HG03457 (cell line): ENCODE data around the gene RAB4B.
"Not testable (repeated sequence)": the region's sequence is repeated elsewhere in the genome, so short reads cannot be mapped to it uniquely, and the experiment has no call there.

ENCODE experiments used
- ATAC-seq: cut with Tn5 transposase; IDR thresholded peaks from one replicate; pipeline ENCODE4 v1.9.1; 2021; ENCODE audit warnings: moderate number of reproducible peaks; ENCODE audit not compliant: unreplicated experiment

The RAB4B gene

DNA sequence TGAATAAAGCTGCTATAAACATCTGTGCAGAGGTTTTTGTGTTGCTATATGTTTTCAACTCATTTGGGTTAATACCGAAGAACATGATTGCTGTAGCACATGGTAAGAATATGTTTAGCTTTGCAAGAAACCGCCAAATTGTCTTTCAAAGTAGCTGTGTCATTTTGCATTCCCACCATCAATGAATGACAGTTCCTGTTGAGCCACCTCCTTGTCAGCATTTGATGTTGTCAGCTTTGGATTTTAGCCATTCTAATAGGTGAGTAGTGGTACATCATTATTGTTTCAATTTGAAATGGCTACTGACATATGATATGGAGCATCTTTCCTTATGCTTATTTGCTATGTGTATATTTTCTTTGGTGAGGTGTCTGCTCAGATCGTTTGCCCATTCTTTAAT is 64.0 kb downstream of the RAB4B start:
- ATAC-seq = not testable (repeated sequence)

GRCh38 chr19:40842997-40843652 is 65.1 kb downstream of the RAB4B start:
- not testable (repeated sequence) for ATAC-seq

DNA sequence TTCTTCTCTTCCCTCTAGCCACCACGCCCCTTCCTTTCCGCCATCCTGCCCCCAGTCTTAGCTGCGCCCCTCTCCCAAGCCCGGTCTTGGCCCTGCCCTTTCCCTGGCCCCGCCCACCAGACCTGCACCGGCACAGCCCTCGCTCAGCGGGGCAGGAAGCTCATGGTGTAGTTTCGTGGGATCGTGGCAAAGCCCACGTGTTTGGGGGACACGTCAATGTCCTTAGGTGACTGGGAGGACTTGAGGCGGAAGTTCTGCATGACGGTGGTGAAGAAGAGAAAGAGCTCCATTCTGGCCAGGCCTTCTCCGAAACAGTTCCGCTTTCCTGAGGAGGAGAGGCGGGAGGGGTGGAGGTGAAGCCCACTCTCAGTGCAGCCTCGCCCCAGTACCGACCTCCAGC is 65.6 kb downstream of the RAB4B start:
- ATAC-seq = not testable (repeated sequence)
